IMR-90 (cell line): ENCODE measurements around the gene CHGA. TPM values are rescaled to one million over a fixed set of nuclear protein-coding genes. Genes with fewer than 3 reads are reported as not detected.

Source experiments
- ATAC-seq: fragments of 200-7000 bp; cut with Tn5 transposase; 2 replicates; pipeline ENCODE4 v1.9.1; 2020; ENCODE audit warnings: low read depth, mild to moderate bottlenecking, moderate library complexity
- BruUV-seq: library from RNA; stranded (reverse); fragments of 400-500 nt; replicated peaks from 2 replicates; lab custom pipeline; 2021; lab: Mats Ljungman, UMichigan
- CTCF ChIA-PET: fragments of 300-600 bp; formaldehyde crosslinking; extraction: SDS; loops from one replicate; lab custom pipeline; 2021; ENCODE audit warnings: antibody characterized with exemption; lab: Yijun Ruan, JAX
- POLR2A ChIA-PET: fragments of 300-600 bp; sonication (Branson Sonifier 250); formaldehyde crosslinking; loops from one replicate; lab custom pipeline; 2022; ENCODE audit warnings: antibody characterized with exemption; ENCODE audit not compliant: unreplicated experiment; lab: Charles Lee
- DNase-seq: peaks from one replicate; pipeline ENCODE4 v3.0.0; 2013
- H2AFZ ChIP-seq: replicated peaks from 2 replicates; pipeline ENCODE3; 2013; ENCODE audit warnings: low read length, mild to moderate bottlenecking; ENCODE audit not compliant: poor library complexity
- H2AK5ac ChIP-seq: 2 replicates; pipeline ENCODE4 v1.6.1; 2013; ENCODE audit warnings: low read depth, low read length, inconsistent platforms
- H2AK9ac ChIP-seq: replicated peaks from 2 replicates; pipeline ENCODE3; 2013; ENCODE audit warnings: mild to moderate bottlenecking, low read depth, low read length, moderate library complexity; ENCODE audit not compliant: poor library complexity
- H2BK120ac ChIP-seq: 2 replicates; pipeline ENCODE4 v1.6.1; 2013; ENCODE audit warnings: low read depth, low read length, inconsistent platforms
- H2BK15ac ChIP-seq: 3 replicates; pipeline ENCODE4 v1.6.1; 2013; ENCODE audit warnings: low read depth, low read length, inconsistent platforms
- H2BK20ac ChIP-seq: 2 replicates; pipeline ENCODE4 v1.6.1; 2013; ENCODE audit warnings: low read depth, mild to moderate bottlenecking, inconsistent platforms, low read length, moderate library complexity
- H2BK5ac ChIP-seq: 2 replicates; pipeline ENCODE4 v1.6.1; 2013; ENCODE audit warnings: mild to moderate bottlenecking, low read depth, low read length, inconsistent platforms; ENCODE audit not compliant: poor library complexity, severe bottlenecking
- H3K14ac ChIP-seq: replicated peaks from 2 replicates; pipeline ENCODE4 v1.6.1; 2013; ENCODE audit warnings: low read depth, low read length, inconsistent platforms
- H3K18ac ChIP-seq: 2 replicates; pipeline ENCODE4 v1.6.1; 2013; ENCODE audit warnings: low read depth, low read length, control low read depth
- H3K23ac ChIP-seq: 2 replicates; pipeline ENCODE4 v1.6.1; 2013; ENCODE audit warnings: low read depth, low read length, inconsistent platforms
- H3K27ac ChIP-seq: 2 replicates; pipeline ENCODE4 v1.5.1; 2013; ENCODE audit warnings: mild to moderate bottlenecking, control low read depth, low read length; ENCODE audit not compliant: insufficient read depth
- H3K27me3 ChIP-seq: 2 replicates; pipeline ENCODE4 v1.6.1; 2013; ENCODE audit warnings: low read length; ENCODE audit not compliant: control insufficient read depth, insufficient read depth
- H3K36me3 ChIP-seq: 2 replicates; pipeline ENCODE4 v1.6.1; 2013; ENCODE audit warnings: low read length, mixed read lengths; ENCODE audit not compliant: control insufficient read depth, insufficient read depth
- H3K4ac ChIP-seq: 2 replicates; pipeline ENCODE4 v1.6.1; 2013; ENCODE audit warnings: low read depth, low read length, inconsistent platforms
- H3K4me1 ChIP-seq: 2 replicates; pipeline ENCODE4 v1.6.1; 2013; ENCODE audit warnings: low read length, mixed read lengths; ENCODE audit not compliant: control insufficient read depth, insufficient read depth
- H3K4me2 ChIP-seq: 2 replicates; pipeline ENCODE4 v1.6.1; 2013; ENCODE audit warnings: low read depth, mild to moderate bottlenecking, control low read depth, low read length, moderate library complexity
- H3K4me3 ChIP-seq: 2 replicates; pipeline ENCODE4 v1.5.1; 2013; ENCODE audit warnings: low read depth, mild to moderate bottlenecking, control low read depth, low read length, moderate library complexity; ENCODE audit not compliant: insufficient read depth
- H3K56ac ChIP-seq: 2 replicates; pipeline ENCODE4 v1.6.1; 2013; ENCODE audit warnings: low read length, inconsistent platforms; ENCODE audit not compliant: insufficient read depth; ENCODE audit errors: extremely low read depth
- H3K79me1 ChIP-seq, 2 experiments: 2 replicates each; pipeline ENCODE4 v1.6.1; 2013; ENCODE audit warnings: low read length in 2 of 2, inconsistent platforms in 1 of 2, low read depth in 1 of 2
- H3K9ac ChIP-seq: 2 replicates; pipeline ENCODE4 v1.6.1; 2013; ENCODE audit warnings: low read depth, low read length, control low read depth
- H3K9me1 ChIP-seq: 2 replicates; pipeline ENCODE4 v1.6.1; 2013; ENCODE audit warnings: low read length, inconsistent platforms; ENCODE audit not compliant: insufficient read depth
- H3K9me3 ChIP-seq: 2 replicates; pipeline ENCODE4 v1.6.1; 2013; ENCODE audit warnings: low read length; ENCODE audit not compliant: control insufficient read depth, insufficient read depth
- H4K20me1 ChIP-seq: 2 replicates; pipeline ENCODE4 v1.6.1; 2013; ENCODE audit warnings: low read length, inconsistent platforms; ENCODE audit not compliant: insufficient read depth
- H4K5ac ChIP-seq: 2 replicates; pipeline ENCODE4 v1.6.1; 2013; ENCODE audit warnings: mild to moderate bottlenecking, low read depth, low read length, control low read depth
- H4K8ac ChIP-seq, 2 experiments: 2 replicates each; pipeline ENCODE4 v1.6.1; 2013; ENCODE audit warnings: low read depth in 2 of 2, low read length in 2 of 2, control low read depth in 1 of 2, inconsistent platforms in 1 of 2
- H4K91ac ChIP-seq: 2 replicates; pipeline ENCODE4 v1.6.1; 2013; ENCODE audit warnings: low read depth, low read length, inconsistent platforms; ENCODE audit not compliant: insufficient read depth
- CTCF ChIP-seq: conservative IDR thresholded peaks from 2 replicates; pipeline ENCODE4 v1.5.1; 2012; ENCODE audit warnings: mild to moderate bottlenecking, low read depth, low read length, improper control_type of control experiment
- ELK1 ChIP-seq: fragments of 150-350 bp; IDR thresholded peaks from 2 replicates; pipeline ENCODE4 v1.6.1; 2016; ENCODE audit warnings: low read depth, mild to moderate bottlenecking, low read length, moderate library complexity, borderline replicate concordance
- MAFK ChIP-seq: IDR thresholded peaks from 2 replicates; pipeline ENCODE4 v1.6.1; 2012; ENCODE audit warnings: low read depth, low read length, improper control_type of control experiment
- MAZ ChIP-seq: IDR thresholded peaks from 2 replicates; pipeline ENCODE4 v1.6.1; 2012; ENCODE audit warnings: low read depth, mild to moderate bottlenecking, low read length, improper control_type of control experiment, moderate library complexity, borderline replicate concordance
- MXI1 ChIP-seq: IDR thresholded peaks from 2 replicates; pipeline ENCODE4 v1.6.1; 2012; ENCODE audit warnings: low read depth, mild to moderate bottlenecking, low read length, moderate library complexity, borderline replicate concordance
- NFE2L2 ChIP-seq: fragments of 150-350 bp; IDR thresholded peaks from 2 replicates; pipeline ENCODE4 v1.6.1; 2016; ENCODE audit warnings: low read depth, mild to moderate bottlenecking, low read length
- POLR2A ChIP-seq: IDR thresholded peaks from 2 replicates; pipeline ENCODE4 v1.6.1; 2012; ENCODE audit warnings: mild to moderate bottlenecking, low read depth, low read length
- RAD21 ChIP-seq: IDR thresholded peaks from 2 replicates; pipeline ENCODE4 v1.6.1; 2012; ENCODE audit warnings: low read length, improper control_type of control experiment
- RCOR1 ChIP-seq: IDR thresholded peaks from 2 replicates; pipeline ENCODE4 v1.6.1; 2012; ENCODE audit warnings: mild to moderate bottlenecking, low read length, improper control_type of control experiment; ENCODE audit not compliant: insufficient replicate concordance
- RFX5 ChIP-seq: IDR thresholded peaks from 2 replicates; pipeline ENCODE4 v1.8.0; 2012; ENCODE audit warnings: low read depth, mild to moderate bottlenecking, low read length, moderate library complexity
- USF2 ChIP-seq: fragments of 150-350 bp; IDR thresholded peaks from 2 replicates; pipeline ENCODE4 v1.6.1; 2017; ENCODE audit warnings: mild to moderate bottlenecking, antibody characterized with exemption, low read length, low read depth
- WGBS, 2 experiments: methylation state at CpG; one replicate each; pipeline versions ENCODE4 v1.1.5 to v1.1.7; 2013; ENCODE audit warnings: missing lambda C conversion rate in 2 of 2; ENCODE audit not compliant: insufficient read length in 1 of 2; ENCODE audit errors: extremely low coverage in 2 of 2; 5-methylcytosine and 5-hydroxymethylcytosine counted together
- dilution Hi-C: fragments of 300-500 bp; cut with HindIII; formaldehyde crosslinking; loops from one replicate; pipeline ENCODE4 v1.14.3; 2018; ENCODE audit warnings: low sequenced_read_pairs; ENCODE audit not compliant: unreplicated experiment
- in situ Hi-C: fragments of 300-500 bp; cut with MboI; formaldehyde crosslinking; loops from 3 replicates; pipeline ENCODE4 v1.14.3; 2019; ENCODE audit warnings: low sequenced_read_pairs, inconsistent platforms, mixed read lengths
- intact Hi-C: fragments of 100-400 bp; cut with micrococcal nuclease; formaldehyde crosslinking; loops from 2 replicates; pipeline ENCODE4 v1.10.0; 2022
- polyA plus RNA-seq, 3 experiments: library from polyadenylated mRNA; depleted of rRNA; stranded (reverse); fragments of >200 nt; gene quantifications; 2 replicates each; pipeline ENCODE4 v1.2.3, GENCODE V29; 2012; ENCODE audit warnings: low replicate concordance in 1 of 3
- total RNA-seq: library from RNA; depleted of rRNA; stranded (reverse); fragments of >200 nt; gene quantifications from 2 replicates; pipeline ENCODE4 v1.2.3, GENCODE V29; 2012

CHGA gene
- total and polyA plus RNA-seq, 2 of the 4 experiments (the other 2 are of a cell fraction), result not detected

GRCh38 chr14:92905667-92906066, 17.3 kb upstream of the CHGA start:
- Histone ChIP-seq H3K4ac (no peak overlapping the region), H4K91ac (no peak overlapping the region), H3K4me1 (no peaks in the 10 kb centered on the region), H3K18ac (no peak overlapping the region), H2BK20ac (no peak overlapping the region), H2BK120ac (no peak overlapping the region), H3K56ac (no peak overlapping the region), H3K9me1 (no peaks in the 10 kb centered on the region), H3K36me3 (no peaks in the 10 kb centered on the region), H3K27ac (no peak overlapping the region), H2AFZ (no peak overlapping the region), H3K14ac (no peak overlapping the region), H3K9ac (no peak overlapping the region), H3K4me2 (no peak overlapping the region), H2AK9ac (no peak overlapping the region), H2AK5ac (no peak overlapping the region), H3K27me3 (peaks cover 16% of the 10 kb centered on the region; the same call in 1 of the 2 replicates), H4K8ac (no peak overlapping the region), H2BK5ac (no peak overlapping the region), H3K23ac (no peak overlapping the region), H4K20me1 (no peaks in the 10 kb centered on the region), H3K79me1 (no peaks in the 10 kb centered on the region), H2BK15ac (no peak overlapping the region), H4K5ac (no peak overlapping the region), H3K9me3 (no peaks in the 10 kb centered on the region), H3K4me3 (no peak overlapping the region)
- dilution Hi-C loops (no loop called here), in situ Hi-C loops (no loop called here), intact Hi-C loops (no loop called here)
- WGBS, 2 experiments, result no CpG with 5 or more reads among the region's 8 CpGs
- ChIA-PET POLR2A (no interaction called here), CTCF (no interaction called here)
- ATAC-seq (no peak), DNase-seq (no peak)
- TF ChIP-seq ELK1, result no peak
- no peak for TF ChIP-seq RFX5
- no peak for TF ChIP-seq POLR2A
- no peak for TF ChIP-seq CTCF
- TF ChIP-seq MXI1, result no peak
- no peak for TF ChIP-seq NFE2L2
- TF ChIP-seq RAD21, result no peak
- TF ChIP-seq RCOR1, result no peak
- TF ChIP-seq MAZ, result no peak
- TF ChIP-seq MAFK, result no peak
- no peak for TF ChIP-seq USF2
- no TSS peak for BruUV-seq
